DMS153 treated with DMSO at 0.1 percent for 48 hours (cell line): Measurements from ENCODE around the gene SIX1.
A peak's percentile ranks its signal among the peaks of the same experiment; 100 is the strongest.

Source experiments
- DNase-seq: peaks from one replicate; lab custom pipeline; 2025; ENCODE audit not compliant: unreplicated experiment; lab: John Stamatoyannopoulos, UW

The SIX1 gene

DNA sequence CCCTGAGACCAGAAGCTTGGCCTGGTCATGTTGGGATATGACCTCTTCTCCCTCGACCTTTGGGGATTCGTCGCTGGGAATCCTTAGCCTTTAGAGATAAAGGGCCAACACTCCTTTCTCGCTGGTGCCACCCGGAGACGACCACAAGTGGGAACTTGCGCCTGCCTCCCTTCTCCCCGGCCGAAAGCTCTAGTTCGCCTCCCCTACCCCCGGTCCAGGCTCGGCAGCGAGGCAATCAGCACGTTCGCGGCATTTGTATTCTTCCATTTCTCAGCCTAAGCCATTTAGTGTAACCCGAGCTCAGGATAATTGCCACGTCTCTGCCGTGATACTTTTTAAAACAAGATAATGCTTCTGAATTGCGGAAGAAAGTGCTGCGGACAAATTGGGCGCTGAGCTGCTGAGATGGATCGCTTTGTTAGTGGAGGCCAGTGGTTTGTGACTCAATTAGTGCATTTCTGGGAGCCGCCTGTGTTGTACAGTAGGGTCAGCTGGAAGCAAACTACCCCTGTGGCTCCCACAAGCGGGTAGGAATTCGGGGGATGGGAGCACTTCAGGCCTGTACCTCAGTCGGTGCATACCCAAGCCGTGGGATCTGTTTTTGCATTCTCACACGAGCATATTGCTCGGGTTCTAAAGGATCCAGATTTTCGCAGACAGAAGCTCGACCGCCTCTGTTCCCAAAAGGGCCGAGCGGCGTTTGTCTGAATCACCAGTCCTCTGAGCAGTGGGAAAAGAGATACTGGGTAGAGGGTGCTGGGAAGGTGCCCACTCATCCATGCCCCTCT, 6.8 kb upstream of the SIX1 start:
- DNase-seq = peak; percentile 41

- DNase-seq = no peak
These were observed 6.0 kb upstream of the SIX1 start for GRCh38 chr14:60655119-60655897.

DNA sequence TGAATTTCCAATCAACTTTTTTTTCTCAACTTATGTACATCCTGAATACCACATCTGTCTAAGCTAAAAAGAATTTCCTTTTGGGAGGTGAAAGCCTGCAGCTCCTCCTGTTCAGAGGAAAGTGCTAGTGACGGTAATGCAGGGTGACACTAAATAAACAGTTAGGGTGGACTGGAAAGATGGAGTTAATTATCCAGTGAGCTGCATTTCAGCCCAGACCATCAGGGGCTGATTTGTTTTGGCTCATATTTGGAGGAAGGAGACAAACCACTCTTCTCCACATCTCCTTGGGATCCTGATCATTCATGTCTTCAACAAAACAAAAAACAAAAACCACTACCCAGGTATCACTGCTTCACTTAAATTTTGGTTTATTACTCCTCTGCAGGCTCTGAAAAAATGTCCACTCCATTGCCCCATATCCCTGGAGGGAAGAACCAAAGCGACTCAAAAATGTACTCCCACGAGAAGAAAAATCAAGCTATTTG, 5.1 kb upstream of the SIX1 start:
- no peak for DNase-seq

GRCh38 chr14:60653701-60654161, 4.5 kb upstream of the SIX1 start:
- no peak for DNase-seq

DNA sequence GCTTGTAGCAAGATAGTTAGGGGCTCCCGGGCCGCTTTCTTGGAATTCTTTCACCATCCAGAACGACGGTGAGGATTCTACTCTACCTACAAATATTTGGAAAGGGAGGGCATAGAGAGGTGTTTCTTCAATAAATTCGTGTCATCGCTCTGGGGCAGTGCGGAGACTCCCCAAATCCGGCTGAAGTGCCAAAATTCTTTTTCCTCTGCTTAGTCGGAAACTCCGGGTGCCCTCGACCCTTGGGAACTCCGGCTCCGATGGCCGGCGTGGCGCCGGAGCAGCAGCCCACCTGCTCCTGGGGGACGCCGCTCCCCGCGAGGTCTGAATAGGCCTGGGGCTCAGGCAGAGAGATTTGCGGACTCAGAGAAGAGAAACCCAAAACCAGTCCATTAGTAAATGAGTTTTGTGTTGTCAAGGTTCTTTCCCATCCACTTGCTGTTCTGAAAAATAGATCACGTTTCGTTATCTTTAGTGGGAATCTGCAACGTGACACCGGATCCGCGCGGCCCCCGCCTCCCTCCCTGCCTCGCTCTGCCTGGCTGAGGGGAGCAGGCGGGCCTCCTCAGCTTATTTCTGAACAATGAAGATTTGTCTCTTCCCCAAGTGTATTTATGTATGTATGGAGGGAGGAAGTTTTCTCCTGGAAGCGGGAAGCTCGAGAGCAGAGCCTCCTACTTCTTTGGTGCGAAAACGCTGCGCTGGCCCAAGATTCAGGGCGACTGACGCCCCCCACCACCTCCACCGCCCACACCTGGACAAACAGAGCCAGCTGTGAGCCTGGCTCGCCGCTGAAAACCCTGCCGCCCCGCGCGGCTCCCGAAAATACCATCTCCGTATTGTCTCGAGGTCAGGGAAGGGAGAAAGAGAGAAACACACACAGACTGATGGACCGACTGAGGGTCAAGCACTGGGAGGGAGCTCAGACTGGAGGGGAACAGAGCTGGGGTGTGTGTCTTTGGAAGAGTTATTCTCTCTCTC, 3.7 kb upstream of the SIX1 start:
- no peak for DNase-seq

- peak; percentile 51 for DNase-seq
These were observed 2.8 kb upstream of the SIX1 start for GRCh38 chr14:60651796-60652673.

GRCh38 chr14:60651086-60651795, 2.0 kb upstream of the SIX1 start:
- no peak for DNase-seq

DNA sequence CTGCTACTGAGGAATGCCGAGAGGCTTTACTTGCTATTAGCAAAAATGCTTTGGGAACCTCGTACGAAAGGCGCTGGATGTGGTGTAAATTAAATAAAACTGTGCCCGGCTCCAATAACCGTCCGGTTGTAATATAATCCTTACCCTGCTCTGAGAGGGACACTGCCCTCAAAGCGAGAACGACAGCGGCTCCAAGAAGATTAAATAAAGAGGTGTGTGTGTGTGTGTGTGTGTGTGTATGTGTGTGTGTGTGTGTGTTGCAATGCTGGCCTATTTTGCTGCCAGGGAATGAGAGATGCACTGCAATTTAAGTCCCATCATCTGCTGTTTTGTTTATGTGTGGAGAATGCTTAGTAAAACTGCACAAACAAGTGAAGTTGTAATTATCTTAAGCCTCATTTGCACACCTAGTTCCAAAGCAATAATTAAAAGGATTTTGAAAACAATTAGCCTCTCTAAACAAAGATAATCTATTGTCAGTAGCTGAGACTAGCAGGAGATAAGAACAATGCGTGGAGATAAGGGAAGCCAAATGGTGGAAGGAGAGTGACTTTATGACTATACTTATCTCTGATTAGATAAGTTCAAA, 1.2 kb upstream of the SIX1 start:
- peak; percentile 70 for DNase-seq

DNA sequence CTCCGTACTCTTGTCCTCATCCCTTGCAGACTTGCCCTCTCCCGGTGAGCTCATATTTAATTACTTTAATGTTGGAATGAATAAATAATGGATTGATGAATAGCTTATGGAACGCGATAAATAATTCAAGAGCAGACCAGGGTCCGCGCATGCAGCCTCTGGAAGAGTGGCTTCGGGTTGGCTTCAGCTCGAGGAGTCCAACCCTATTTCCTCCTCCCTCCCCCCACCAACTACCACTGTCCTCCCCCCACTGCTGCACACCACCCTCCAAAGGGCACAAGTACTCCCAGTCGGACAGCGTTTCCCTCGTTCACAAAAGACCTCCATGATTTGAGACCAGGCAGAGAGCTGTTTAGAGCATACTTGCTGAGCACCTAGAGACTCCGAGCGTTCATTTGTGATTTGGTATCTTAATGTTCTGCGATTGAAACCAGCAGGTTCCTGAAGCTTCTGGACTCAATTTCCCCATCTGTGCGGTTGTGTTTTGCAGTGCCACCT, 647 bp upstream of the SIX1 start:
- peak; percentile 76 for DNase-seq

- DNase-seq = no peak
These were observed 886 bp downstream of the SIX1 start for GRCh38 chr14:60648249-60648933.

- DNase-seq = no peak
These were observed 1.4 kb downstream of the SIX1 start for GRCh38 chr14:60647837-60648248.

DNA sequence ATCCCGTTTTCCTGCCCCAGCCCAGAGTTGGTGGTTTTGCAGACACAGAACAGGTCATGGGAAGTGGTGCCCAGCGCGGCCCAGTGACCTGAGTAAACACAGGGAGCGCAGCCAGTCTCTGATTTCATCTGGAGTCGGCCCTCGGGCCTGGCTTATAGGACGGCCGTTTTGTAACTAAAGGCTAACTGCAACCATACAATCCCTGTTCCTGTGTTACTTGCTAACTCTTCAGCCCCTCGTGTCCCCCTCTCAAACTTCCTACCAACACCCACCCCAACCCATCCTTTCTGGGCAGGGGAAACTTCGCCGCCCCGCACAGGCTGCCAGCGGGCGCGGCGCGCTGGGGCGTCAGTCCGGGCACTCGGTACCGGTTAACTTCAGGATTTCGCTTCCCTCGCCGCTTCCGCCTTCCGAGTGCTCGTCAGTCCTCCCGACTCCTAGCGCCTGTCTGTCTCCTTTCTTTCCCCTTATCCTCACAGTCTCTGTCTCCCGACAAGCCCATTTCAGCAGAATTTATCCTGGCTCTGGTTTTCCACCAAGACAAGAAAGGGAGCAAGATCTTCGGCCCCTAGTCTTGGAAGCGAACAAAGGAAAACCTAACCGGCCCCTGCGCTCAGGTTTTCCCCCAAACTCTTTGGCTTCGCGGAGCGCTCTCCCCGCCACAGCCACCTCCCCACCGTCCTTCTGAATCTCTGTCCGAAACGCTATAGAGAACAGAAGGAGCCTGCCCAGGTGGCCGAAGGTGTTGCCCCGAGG, 2.0 kb downstream of the SIX1 start:
- peak; percentile 52 for DNase-seq

- DNase-seq = no peak
These were observed 3.0 kb downstream of the SIX1 start for GRCh38 chr14:60646226-60646818.

DNA sequence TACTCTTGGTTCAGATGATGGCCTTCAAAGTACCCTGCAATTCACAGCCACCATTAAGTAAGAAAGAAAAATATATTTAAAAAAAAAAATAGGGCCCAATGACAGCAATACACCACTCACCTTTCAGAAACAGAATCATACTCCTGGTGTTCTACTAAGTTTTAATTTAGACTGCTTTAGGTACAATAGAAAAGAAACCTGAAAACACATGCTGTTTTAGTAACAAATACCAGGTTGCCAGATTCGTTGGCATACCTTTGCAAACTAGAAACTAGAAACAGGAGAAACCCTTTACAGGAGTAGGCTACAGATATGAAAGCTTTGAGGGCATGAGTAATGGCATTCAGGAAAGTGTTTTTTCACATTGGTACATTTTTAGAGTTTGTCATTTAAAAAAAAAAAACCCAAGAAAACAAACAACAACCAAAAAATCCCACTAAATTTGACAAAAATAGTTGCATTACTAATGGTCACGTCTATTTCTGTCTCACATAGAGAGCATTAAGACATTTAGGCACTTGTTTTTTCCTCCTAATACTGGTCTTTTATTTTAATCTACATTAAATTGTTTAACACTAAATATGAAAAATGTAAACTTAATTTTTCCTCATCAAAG, 4.0 kb downstream of the SIX1 start:
- no peak for DNase-seq

- no peak for DNase-seq
These were observed 4.6 kb downstream of the SIX1 start for GRCh38 chr14:60644666-60645065.

DNA sequence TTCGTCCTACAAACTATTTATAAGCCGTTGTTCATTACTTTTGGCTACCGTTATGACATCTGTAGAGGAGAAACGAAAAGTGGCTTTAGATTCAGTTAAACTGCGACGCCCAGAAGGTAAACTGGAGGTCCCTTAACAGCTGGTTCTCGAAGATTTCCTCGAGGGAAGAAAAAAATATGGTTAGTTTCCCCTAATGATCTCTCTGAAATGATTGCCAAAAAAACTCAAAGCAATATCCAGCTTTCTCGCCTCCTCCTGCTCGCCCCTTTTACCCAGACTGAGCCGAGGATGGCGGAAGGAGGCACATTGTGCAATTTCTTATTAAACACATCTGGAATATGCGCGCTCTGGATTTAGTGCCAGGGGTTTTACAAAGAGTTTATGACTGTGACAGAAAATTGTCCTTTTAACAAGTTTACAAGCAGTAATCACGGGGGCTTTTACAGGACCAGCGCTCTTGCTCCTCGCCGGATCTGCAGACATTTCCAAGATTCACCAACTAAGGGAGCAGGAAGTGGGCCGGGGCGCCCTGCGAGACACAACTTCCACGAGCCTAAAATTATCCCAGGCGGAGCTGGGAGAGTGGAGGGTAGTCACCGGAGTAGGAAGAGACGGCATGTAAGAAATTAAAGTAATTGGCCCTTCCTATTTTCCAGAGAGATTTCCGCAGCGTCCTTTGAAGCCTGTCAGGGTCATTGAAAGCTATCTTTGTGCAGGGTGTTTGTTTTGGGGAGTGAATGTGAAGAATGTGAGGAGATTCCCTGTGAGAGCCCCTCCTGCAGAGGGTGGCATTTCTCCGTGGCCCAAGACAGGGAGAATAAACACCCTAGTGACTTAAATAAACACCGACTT, 5.6 kb downstream of the SIX1 start:
- DNase-seq = no peak
